HCT116 (cell line): ENCODE data around the gene DNAJB13. TPM values are rescaled to one million over a fixed set of nuclear protein-coding genes. Genes with fewer than 3 reads are reported as not detected.

Experiments used
- ATAC-seq: fragments of 200-7000 bp; cut with Tn5 transposase; 2 replicates; pipeline ENCODE4 v1.9.1; 2020; ENCODE audit warnings: mild to moderate bottlenecking, moderate library complexity
- BruUV-seq: library from RNA; stranded (reverse); fragments of 400-500 nt; replicated peaks from 2 replicates; lab custom pipeline; 2021; lab: Mats Ljungman, UMichigan
- CTCF ChIA-PET: fragments of 300-600 bp; sonication (Branson Sonifier 250); formaldehyde crosslinking; loops from one replicate; lab custom pipeline; 2021; ENCODE audit warnings: antibody characterized with exemption; lab: Charles Lee
- POLR2A ChIA-PET: fragments of 300-600, 350-600 bp; sonication (Branson Sonifier 250); formaldehyde crosslinking; loops from one replicate; lab custom pipeline; 2021; ENCODE audit warnings: antibody characterized with exemption; lab: Charles Lee
- RAD21 ChIA-PET, 2 experiments: fragments of 300-600 bp; sonication (Branson Sonifier 250); formaldehyde crosslinking; loops; one replicate each; lab custom pipeline; 2023; ENCODE audit warnings: low total read pairs in 2 of 2; ENCODE audit not compliant: uncharacterized antibody in 2 of 2, unreplicated experiment in 2 of 2, low non-redundant PET in 1 of 2; lab: Charles Lee
- DNase-seq: peaks from one replicate; pipeline ENCODE4 v3.0.0-alpha.2; 2010; ENCODE audit warnings: low read depth, low spot score
- H2AFZ ChIP-seq: fragments of 200-600 bp; shearing (Covaris generic), sonication (generic); 2 replicates; pipeline ENCODE4 v1.6.1; 2017; ENCODE audit warnings: low read depth, mixed run types, mixed read lengths, antibody characterized with exemption, low read length; ENCODE audit not compliant: poor library complexity, severe bottlenecking
- H3K27ac ChIP-seq: 2 replicates; pipeline ENCODE4 v1.5.1; 2012; ENCODE audit warnings: low read depth, low read length
- H3K27me3 ChIP-seq: fragments of 200-600 bp; sonication (generic); 2 replicates; pipeline ENCODE4 v1.6.1; 2016; ENCODE audit warnings: mixed run types, low read length, mixed read lengths; ENCODE audit not compliant: insufficient read depth
- H3K36me3 ChIP-seq, 2 experiments: fragments of 200-500 bp in 1 of 2; fragments of 200-600 bp in 1 of 2; sonication (Bioruptor generic) in 1 of 2; sonication (generic) in 1 of 2; 2 replicates each; pipeline versions ENCODE4 v1.5.1 to v1.6.1; 2014 to 2016; ENCODE audit warnings: low read length in 2 of 2, inconsistent platforms in 1 of 2, mixed read lengths in 1 of 2, mixed run types in 1 of 2; ENCODE audit not compliant: insufficient read depth in 2 of 2, control insufficient read depth in 1 of 2
- H3K4me1 ChIP-seq, 2 experiments: fragments of 200-600 bp in 1 of 2; sonication (generic) in 1 of 2; 2 replicates each; pipeline versions ENCODE4 v1.5.1 to v1.6.1; 2012 to 2017; ENCODE audit warnings: low read length in 2 of 2, inconsistent platforms in 1 of 2, mild to moderate bottlenecking in 1 of 2, mixed read lengths in 1 of 2, mixed run types in 1 of 2, moderate library complexity in 1 of 2; ENCODE audit not compliant: insufficient read depth in 2 of 2, control insufficient read depth in 1 of 2
- H3K4me2 ChIP-seq: fragments of 200-600 bp; sonication (generic); 2 replicates; pipeline ENCODE4 v1.6.1; 2017; ENCODE audit warnings: mixed run types, low read length, mixed read lengths
- H3K4me3 ChIP-seq, 2 experiments: fragments of 200-600 bp in 1 of 2; sonication (generic) in 1 of 2; replicated peaks in 1 of 2; 2 replicates each; pipeline ENCODE4 v1.5.1; 2011 to 2016; ENCODE audit warnings: low read length in 2 of 2, control low read depth in 1 of 2, low read depth in 1 of 2, mild to moderate bottlenecking in 1 of 2, mixed read lengths in 1 of 2, mixed run types in 1 of 2
- H3K79me2 ChIP-seq: fragments of 200-600 bp; sonication (generic); 2 replicates; pipeline ENCODE4 v1.6.1; 2017; ENCODE audit warnings: mild to moderate bottlenecking, mixed run types, low read length, moderate library complexity, mixed read lengths; ENCODE audit not compliant: insufficient read depth
- H3K9ac ChIP-seq: fragments of 200-600 bp; sonication (generic); 2 replicates; pipeline ENCODE4 v1.6.1; 2016; ENCODE audit warnings: low read length, mixed read lengths
- H3K9me2 ChIP-seq: fragments of 200-600 bp; sonication (generic), shearing (Covaris generic); 2 replicates; pipeline ENCODE4 v1.6.1; 2017; ENCODE audit warnings: mixed run types, mild to moderate bottlenecking, moderate library complexity; ENCODE audit not compliant: insufficient read depth
- H3K9me3 ChIP-seq, 2 experiments: fragments of 200-500 bp in 1 of 2; fragments of 200-600 bp in 1 of 2; sonication (Bioruptor generic) in 1 of 2; sonication (generic) in 1 of 2; 2 replicates each; pipeline ENCODE4 v1.6.1; 2014 to 2017; ENCODE audit warnings: low read length in 2 of 2, mixed read lengths in 2 of 2, inconsistent platforms in 1 of 2, low read depth in 1 of 2, mild to moderate bottlenecking in 1 of 2, mixed run types in 1 of 2, moderate library complexity in 1 of 2; ENCODE audit not compliant: control insufficient read depth in 1 of 2, insufficient read depth in 1 of 2
- H4K20me1 ChIP-seq: fragments of 200-600 bp; sonication (generic), shearing (Covaris generic); 2 replicates; pipeline ENCODE4 v1.6.1; 2017; ENCODE audit warnings: mixed run types, mild to moderate bottlenecking, moderate library complexity; ENCODE audit not compliant: insufficient read depth
- CBX3 ChIP-seq: IDR thresholded peaks from 2 replicates; pipeline ENCODE4 v1.6.1; 2012; ENCODE audit warnings: low read depth
- CTCF ChIP-seq, 3 experiments: fragments of 200-600 bp in 1 of 3; sonication (generic) in 1 of 3; IDR thresholded peaks in 2 of 3; conservative IDR thresholded peaks in 1 of 3; 2 replicates each; pipeline ENCODE4 v1.5.1; 2012 to 2017; ENCODE audit warnings: low read depth in 2 of 3, low read length in 2 of 3, antibody characterized with exemption in 1 of 3, borderline replicate concordance in 1 of 3, control low read depth in 1 of 3, mild to moderate bottlenecking in 1 of 3, mixed read lengths in 1 of 3, mixed run types in 1 of 3, moderate library complexity in 1 of 3; ENCODE audit not compliant: insufficient read depth in 1 of 3
- EGR1 ChIP-seq: IDR thresholded peaks from 2 replicates; pipeline ENCODE4 v1.6.1; 2012; ENCODE audit warnings: low read depth
- EZH2 ChIP-seq: fragments of 200-600 bp; sonication (generic); IDR thresholded peaks from 2 replicates; pipeline ENCODE4 v1.6.1; 2017; ENCODE audit warnings: antibody characterized with exemption, mixed run types
- FOSL1 ChIP-seq: IDR thresholded peaks from 2 replicates; pipeline ENCODE4 v1.6.1; 2012; ENCODE audit warnings: low read depth
- JUND ChIP-seq: IDR thresholded peaks from 2 replicates; pipeline ENCODE4 v1.6.1; 2012
- MAX ChIP-seq: IDR thresholded peaks from 2 replicates; pipeline ENCODE4 v1.6.1; 2012
- POLR2A ChIP-seq: IDR thresholded peaks from 2 replicates; pipeline ENCODE4 v1.7.0; 2011; ENCODE audit warnings: borderline replicate concordance; ENCODE audit not compliant: insufficient read depth, insufficient read length; ENCODE audit errors: extremely low read depth
- POLR2AphosphoS5 ChIP-seq: IDR thresholded peaks from 2 replicates; pipeline ENCODE4 v1.6.1; 2011; ENCODE audit warnings: mild to moderate bottlenecking, low read depth, low read length, moderate library complexity
- RAD21 ChIP-seq: IDR thresholded peaks from 2 replicates; pipeline ENCODE4 v1.6.1; 2012; ENCODE audit warnings: low read depth, mild to moderate bottlenecking
- SRF ChIP-seq: IDR thresholded peaks from 2 replicates; pipeline ENCODE4 v1.6.1; 2012; ENCODE audit warnings: low read depth
- YY1 ChIP-seq: IDR thresholded peaks from 2 replicates; pipeline ENCODE4 v1.6.1; 2011; ENCODE audit warnings: low read length, low read depth, moderate library complexity, mild to moderate bottlenecking; ENCODE audit not compliant: insufficient replicate concordance; ENCODE audit errors: extremely low read depth
- ZBTB33 ChIP-seq: IDR thresholded peaks from 2 replicates; pipeline ENCODE4 v1.6.1; 2011; ENCODE audit warnings: mild to moderate bottlenecking, low read length, moderate library complexity; ENCODE audit not compliant: insufficient replicate concordance; ENCODE audit errors: extremely low read depth
- ZFX ChIP-seq: fragments of 450-650 bp; IDR thresholded peaks from 2 replicates; pipeline ENCODE4 v1.6.1; 2017
- intact Hi-C: fragments of 100-400 bp; cut with micrococcal nuclease; formaldehyde crosslinking; loops from 2 replicates; pipeline ENCODE4 v1.10.0; 2022
- total RNA-seq: library from RNA; stranded (reverse); gene quantifications from one replicate; pipeline ENCODE4 v1.2.1, GENCODE V29; 2021; ENCODE audit not compliant: unreplicated experiment

Gene DNAJB13
- total RNA-seq, 1 experiment from 2014 or later: 0.22 TPM

GRCh38 chr11:73965076-73965763 lies 14.4 kb downstream of the DNAJB13 start:
- Histone ChIP-seq H3K4me2 (peak overlapping the region; percentile 44; the same call in 1 of the 2 replicates), H3K36me3 (no peaks in the 10 kb centered on the region), H3K4me3 (no peak overlapping the region), H3K9me3 (no peaks in the 10 kb centered on the region), H3K9me2 (no peaks in the 10 kb centered on the region)
- ChIA-PET POLR2A (interaction anchor here (0.6 to 0.7 kb wide), 2 partner anchors 16 to 17 kb away, joined by 3 to 4 read pairs; partner anchors contain the start of gene UCP2), RAD21 (no interaction called here)
- BruUV-seq: no TSS peak
- intact Hi-C loops: loop anchor here (1.0 to 10.0 kb wide), 2 partner anchors 206 to 240 kb away; partner anchors contain the start of genes C2CD3 and PPME1
- no peak for TF ChIP-seq EZH2
- TF ChIP-seq YY1: no peak
- TF ChIP-seq CBX3: no peak
- no peak for TF ChIP-seq JUND
- no peak for TF ChIP-seq FOSL1
- no peak for TF ChIP-seq ZFX
- no peak for TF ChIP-seq EGR1
- no peak for TF ChIP-seq RAD21
- no peak for TF ChIP-seq CTCF (IDR thresholded peaks at IDR 0.05 in 2 of 3, conservative IDR thresholded peaks at IDR 0.05 in 1 of 3; ENCODE audit: borderline replicate concordance in 1 of 3, insufficient read depth in 1 of 3, low read depth in 2 of 3, low read length in 2 of 3)
- TF ChIP-seq POLR2A: no peak
- no peak for TF ChIP-seq ZBTB33
- TF ChIP-seq MAX: no peak
- TF ChIP-seq POLR2AphosphoS5: no peak
- TF ChIP-seq SRF: no peak
- TF ChIP-seq, all 23 proteins: peak for 0
- no peak overlapping the region for H3K27ac ChIP-seq
- H3K27me3 ChIP-seq: no peaks in the 10 kb centered on the region
- no peak overlapping the region for H3K9ac ChIP-seq
- CTCF ChIA-PET: no interaction called here
- no peaks in the 10 kb centered on the region for H3K79me2 ChIP-seq
- DNase-seq: no peak
- H2AFZ ChIP-seq: no peak overlapping the region
- H3K4me1 ChIP-seq: peaks cover 0 to 5% of the 10 kb centered on the region in 2 experiments; a peak in 2 of 4 replicates
- ATAC-seq: no peak
- H4K20me1 ChIP-seq: no peaks in the 10 kb centered on the region
